Hematopoietic multipotent progenitor cell treated with erythropoietin and hydrocortisone succinate and interleukin-3 and kit ligand, for 8 days (in vitro differentiated cells): ENCODE measurements around the gene OR2G2.

Experiments used
- DNase-seq: peaks from one replicate; pipeline ENCODE4 v3.0.0-alpha.2; 2015

The OR2G2 gene, protein sequence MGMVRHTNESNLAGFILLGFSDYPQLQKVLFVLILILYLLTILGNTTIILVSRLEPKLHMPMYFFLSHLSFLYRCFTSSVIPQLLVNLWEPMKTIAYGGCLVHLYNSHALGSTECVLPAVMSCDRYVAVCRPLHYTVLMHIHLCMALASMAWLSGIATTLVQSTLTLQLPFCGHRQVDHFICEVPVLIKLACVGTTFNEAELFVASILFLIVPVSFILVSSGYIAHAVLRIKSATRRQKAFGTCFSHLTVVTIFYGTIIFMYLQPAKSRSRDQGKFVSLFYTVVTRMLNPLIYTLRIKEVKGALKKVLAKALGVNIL

DNA sequence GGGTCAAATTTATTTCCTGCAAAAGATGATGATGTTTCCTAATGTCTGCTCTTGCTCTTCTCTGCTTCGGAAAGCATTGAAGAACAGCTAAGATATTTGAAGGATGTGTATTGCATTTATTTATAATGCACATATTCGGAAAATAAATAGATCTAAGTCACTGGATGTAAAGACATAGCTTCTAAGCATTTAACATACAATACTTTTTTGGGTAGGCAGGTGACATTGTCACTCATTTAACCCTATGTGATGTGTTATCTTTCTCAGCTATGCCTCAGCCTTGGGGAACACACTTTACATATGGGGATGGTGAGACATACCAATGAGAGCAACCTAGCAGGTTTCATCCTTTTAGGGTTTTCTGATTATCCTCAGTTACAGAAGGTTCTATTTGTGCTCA is at the start of gene OR2G2:
Gene OR2G2 (plus strand): TSS at position 301 of the 400 bp plus-strand sequence. CDS start 0 bp downstream, at position 301.
- DNase-seq, result no peak

DNA sequence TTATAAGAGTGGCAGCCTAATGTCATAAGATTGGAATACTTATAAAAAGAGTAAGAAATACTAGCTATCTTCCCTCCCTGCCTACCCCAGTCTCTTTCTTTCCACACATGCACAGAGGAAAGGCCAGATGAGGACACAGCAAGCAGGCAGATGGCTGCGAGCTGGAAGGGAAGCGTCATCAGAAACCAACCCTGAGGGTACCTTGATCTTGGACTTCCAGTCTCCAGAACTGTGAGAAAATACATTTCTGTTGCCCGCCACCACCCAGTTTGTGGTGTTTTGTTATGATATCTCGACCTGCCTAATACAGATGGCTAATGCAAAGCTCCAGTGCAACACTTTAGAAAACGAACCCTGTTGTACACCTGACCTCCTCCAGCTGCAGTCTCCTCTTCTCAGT is 49.6 kb upstream of the OR2G2 start:
- no peak for DNase-seq

DNA sequence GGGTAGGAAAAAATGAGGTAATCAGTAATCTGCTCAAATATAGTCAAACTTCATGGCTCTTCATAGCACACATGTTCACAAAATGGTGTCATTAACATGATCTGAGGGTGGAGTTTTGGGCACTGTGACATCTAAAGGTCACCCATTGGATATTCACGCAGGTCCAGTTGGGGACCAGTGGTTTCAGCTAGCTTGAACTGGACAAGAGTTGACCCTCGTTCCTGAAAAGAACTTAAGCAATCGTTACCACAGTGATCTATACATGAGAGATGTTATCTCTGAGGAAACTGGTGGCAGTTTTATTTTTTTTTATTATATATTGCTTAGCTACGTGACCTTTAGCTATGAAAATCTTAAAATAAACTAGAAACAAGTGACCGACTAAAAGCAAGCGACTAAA is 48.9 kb upstream of the OR2G2 start:
- DNase-seq, result no peak

DNA sequence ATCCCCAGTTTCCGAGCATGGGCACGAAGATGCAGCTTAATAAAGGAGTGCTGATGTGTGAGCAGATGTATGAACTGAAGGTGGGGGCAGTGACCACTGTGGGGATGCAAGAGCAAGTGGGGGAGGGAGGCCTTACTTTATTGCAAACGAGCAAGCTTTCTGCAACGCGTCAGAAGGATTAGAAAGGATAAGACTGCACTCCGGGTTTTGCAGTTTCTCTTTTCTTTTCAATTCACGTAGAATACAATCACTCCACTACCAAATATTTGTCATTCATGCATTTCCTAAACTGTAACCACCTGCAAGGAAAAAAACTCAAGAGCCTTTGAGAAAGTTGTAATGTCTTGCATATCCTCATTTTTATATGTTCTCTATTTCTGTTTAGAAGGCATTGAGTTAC is 47.6 kb upstream of the OR2G2 start:
- no peak for DNase-seq

DNA sequence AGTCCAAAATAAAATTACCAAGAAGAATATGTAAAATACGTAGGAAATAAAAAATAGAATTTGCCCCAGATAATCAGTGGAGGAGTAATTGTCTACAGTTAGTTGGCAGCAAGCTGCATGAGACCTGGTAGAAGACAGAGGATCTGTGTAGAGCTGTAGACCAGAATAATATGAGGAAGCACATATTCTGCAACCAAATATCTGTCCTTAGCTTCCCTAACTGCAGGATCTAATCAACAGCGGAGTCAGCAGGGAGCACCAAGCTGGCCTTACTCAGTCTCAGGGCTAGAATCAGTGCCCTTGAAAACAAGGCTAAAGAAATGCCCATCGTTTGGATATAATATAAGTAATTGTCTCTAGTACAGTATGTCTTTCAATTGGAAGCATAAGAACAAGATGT is 45.3 kb upstream of the OR2G2 start:
- no peak for DNase-seq

DNA sequence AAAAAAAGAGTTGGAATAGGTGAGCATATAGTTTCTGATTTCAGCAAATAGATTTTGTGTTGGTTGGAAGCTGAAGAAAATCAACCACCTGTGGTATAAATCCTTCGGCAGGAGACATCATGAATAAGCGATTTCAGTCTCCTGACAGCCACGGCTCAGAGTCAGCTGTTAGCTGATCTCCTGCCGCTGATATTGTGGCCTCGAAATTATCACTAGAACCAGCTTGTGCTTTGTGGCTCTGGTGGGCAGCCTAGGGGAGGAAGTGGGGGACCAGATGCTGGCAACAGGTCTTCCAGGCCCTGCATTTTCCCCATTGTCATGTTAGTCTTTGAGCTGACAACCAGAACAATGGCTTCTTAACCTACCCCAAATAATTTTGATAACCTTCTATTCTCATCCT is 40.1 kb upstream of the OR2G2 start:
- DNase-seq, result peak; percentile 97

DNA sequence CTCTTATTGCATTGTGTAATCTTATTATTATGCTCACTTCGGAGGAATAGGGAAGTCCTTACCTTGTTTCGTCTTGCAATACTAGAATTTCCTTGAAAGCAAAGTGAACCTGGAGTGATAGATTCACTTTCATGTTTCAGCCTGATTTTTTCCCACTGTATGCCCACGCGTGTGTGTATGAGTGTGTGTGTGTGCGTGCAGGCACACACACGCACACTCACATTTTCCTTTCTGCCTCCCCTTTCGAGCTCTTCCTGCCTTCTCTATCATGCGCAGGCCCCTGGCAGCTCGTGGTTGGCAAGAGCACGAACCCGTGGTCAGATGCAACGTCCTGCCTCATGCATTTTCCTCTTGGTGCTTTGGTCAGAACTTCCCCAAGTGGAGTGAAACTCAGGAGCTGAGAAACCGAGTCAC is 39.4 kb upstream of the OR2G2 start, which contains the start of gene GCSAML:
Gene GCSAML (plus strand): TSS at position 366 of the 414 bp plus-strand sequence. CDS start 58 bp downstream, outside the sequence.
- peak; percentile 85 for DNase-seq

DNA sequence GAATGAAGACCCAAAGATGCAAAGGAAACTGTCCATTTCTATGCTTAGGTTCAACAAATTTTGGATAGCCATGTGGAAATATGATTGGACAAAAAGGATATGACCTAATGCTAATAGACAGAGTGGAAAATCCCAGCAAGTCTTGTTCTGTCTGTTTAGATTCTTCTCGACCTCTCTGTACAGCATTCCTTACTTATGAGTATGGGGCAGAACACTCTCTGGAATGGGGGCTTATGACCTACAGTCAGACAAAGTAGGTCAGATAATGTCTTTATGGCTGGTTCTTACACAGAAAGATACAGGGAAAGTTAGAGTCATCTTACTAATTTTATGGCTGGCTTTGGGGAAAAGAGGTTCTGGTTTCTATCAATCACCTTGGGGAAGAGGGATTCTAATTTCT is 36.4 kb upstream of the OR2G2 start:
- DNase-seq, result no peak

DNA sequence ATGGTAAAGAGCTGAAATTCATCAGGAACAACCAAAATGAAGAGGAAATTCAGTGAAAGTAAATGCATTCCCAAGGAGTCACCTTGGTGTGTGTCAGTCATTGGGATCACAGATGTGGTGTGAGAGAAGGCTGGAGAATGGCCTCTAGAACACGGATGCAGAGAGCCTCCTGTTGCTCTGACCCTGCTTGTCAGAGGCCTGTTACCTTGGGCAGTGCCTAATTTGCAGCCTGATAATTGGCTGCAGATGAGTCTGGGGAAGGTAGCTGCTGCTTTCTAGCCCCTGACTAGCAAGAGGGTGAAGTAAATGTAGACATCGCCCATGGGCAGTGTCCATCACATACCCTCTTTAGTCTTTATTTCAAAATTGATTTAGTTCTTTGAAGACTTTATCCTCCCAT is 35.9 kb upstream of the OR2G2 start:
- DNase-seq, result no peak

DNA sequence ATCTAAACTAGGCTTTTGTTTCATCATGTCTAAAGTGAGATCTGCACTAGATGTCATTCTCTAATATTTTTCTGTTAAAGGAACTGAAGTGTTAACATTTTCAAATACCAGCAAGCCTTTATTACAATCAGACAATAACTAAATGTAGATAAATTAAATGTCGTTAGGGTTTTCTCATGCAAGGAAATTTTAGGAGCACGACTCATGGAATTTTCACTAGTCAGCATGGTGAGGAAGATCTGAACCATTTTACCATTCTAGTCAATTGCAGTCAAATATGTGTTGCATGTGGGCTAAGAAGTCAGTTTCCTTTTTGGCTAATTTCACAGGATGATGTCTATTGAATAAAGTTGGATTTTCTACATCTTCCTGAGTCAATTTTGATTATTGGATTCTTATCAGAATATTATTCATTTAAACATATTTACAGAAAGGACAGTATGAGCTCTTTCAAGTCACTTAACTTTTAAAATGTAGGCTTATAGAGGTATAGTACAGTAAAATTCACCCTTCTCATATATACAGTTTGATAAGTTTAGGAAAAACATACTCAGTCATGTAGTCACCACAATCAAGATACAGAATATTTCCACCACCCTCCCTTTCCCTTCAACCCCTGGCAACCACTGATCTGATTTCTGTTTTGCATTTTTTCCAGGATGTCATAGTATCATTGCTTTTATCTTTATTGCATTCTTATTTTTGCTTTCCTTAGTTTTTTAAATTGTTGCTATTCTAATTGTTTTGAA is 30.1 kb upstream of the OR2G2 start:
- peak; percentile 45 for DNase-seq

DNA sequence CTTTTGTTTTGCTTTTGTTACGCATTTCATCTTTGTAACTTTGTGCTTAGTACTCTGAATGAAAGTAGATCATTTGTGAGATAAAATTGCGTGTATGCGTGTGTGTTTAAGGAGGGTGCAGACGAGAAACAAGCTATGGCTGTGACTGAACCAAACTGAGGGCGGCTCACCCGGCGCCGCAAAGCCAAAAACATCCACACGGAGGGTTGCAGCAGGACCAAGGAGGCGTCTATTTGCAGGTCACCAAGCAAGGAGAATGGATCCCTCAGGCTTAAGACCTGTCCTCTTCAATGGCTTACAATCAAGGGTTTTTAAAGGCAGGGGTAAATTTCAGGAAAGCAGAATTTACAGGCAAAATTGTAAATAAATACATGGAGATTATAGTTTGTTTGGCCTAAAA is 26.4 kb upstream of the OR2G2 start:
- no peak for DNase-seq

DNA sequence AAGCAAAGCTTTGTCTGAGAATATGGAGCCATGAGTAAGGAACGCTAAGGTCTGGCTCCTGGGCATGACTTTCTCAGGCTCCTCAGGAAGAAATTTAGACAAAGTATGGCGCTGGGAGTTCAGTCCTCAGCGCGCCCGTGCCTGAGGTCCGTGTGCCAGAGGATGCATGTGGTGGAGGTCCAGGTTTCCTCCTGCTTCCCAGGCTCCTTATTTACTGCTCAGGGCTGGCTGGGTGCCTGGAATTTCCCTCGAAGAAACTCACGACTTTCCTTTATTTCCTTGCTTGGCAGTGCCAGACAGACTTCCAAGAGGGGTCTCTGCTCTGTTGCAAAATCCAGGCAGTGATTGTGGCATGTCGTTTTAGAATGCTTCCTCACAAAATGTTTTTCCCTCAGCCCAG is 26.0 kb upstream of the OR2G2 start:
- no peak for DNase-seq

DNA sequence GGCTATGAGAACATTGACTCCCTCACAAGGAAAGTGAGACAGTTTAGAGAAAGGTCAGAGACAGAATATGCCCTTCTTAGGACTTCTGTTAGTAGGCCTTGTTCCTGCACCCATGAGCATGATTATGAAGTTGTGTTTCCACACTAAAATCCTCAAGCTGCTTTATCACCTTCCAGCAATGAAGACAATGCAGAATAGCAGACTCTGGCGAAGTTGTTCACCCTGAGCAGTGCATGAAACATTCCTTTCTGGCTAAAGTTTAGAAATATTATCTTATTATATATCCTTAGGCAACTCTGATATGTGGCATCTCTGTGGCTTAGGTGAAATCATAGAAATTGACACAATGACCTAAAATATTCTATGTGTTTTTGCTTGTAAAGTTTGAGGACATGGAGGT is 13.9 kb upstream of the OR2G2 start:
- DNase-seq, result no peak

DNA sequence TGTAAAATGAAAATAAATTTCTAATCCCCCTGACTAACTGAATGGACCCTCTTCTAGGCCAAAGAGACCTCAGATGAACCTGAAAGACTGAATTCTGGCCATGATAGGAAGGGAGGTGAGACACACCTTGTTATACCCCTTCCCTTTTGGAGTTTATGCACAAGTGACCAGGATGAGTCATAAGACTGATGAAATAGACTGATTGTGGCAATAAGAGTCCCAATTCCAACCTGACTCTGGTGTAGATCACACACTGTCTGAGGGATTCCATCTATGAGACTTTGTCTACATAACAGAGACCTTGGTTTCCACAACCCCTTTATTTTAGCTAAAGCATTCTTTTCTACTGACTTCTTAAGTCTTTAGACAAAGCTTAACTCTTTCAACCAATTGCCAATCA is 13.5 kb upstream of the OR2G2 start:
- DNase-seq, result no peak

DNA sequence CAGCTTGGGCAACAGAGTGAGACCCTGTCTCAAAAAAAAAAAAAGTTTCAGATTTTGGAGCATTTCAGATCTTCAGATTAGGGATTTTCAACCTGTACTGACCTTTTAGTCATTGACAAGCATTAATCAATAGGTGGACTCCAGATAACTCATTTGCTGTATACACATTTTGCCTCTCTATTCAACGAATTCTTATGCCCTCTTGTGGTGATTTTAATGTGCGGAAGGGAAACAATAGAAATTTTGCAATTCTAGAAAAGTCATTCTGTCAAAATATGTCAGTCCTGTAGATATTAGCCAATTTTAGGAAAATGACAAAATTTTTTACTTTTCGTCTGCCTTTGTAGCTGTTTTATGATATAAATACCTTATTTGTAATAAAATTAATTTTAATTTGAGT is 11.6 kb upstream of the OR2G2 start:
- DNase-seq, result peak; percentile 71

DNA sequence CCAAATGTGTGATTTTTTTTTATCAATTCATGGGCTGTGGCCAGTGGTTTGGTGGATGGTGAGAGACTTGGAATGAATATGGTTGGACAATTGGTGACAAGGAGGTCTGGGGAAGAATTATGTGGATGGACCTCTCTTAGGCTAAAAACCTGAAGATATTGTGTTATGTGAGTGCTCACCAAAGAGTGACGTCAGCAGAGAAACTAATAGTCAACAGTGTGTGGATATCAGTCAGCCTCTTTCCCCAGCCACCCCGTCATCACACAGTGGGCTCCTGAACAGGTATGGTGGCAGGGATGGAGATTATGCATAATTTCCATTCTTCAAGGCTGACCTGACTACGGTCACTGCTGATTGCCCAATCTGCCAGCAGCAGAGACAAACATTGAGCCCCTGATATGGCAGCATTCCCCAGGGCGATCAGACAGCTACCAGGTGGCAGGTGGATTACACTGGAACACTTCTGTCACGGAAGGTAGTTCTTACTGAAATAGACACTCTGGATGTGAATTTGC is 9.2 kb upstream of the OR2G2 start:
- no peak for DNase-seq

DNA sequence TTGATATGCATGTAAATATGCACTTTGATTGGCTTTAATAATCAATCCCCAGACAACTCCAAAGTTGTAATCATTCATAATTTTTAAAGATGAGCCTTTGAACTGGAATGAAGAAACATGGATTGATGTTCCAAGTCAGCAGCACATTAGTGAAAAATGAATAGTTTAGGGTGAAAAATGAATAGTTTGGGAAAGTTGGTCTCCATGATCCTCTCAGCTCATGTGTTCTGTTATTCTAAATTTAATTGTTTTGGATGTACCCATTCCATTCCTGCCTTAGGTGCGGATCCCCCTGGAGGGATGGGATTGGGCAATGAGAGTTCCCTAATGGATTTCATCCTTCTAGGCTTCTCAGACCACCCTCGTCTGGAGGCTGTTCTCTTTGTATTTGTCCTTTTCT is 17.1 kb downstream of the OR2G2 start, which contains the start of gene OR2G3:
Gene OR2G3 (plus strand): TSS at position 301 of the 400 bp plus-strand sequence. CDS start 0 bp downstream, at position 301.
- no peak for DNase-seq

DNA sequence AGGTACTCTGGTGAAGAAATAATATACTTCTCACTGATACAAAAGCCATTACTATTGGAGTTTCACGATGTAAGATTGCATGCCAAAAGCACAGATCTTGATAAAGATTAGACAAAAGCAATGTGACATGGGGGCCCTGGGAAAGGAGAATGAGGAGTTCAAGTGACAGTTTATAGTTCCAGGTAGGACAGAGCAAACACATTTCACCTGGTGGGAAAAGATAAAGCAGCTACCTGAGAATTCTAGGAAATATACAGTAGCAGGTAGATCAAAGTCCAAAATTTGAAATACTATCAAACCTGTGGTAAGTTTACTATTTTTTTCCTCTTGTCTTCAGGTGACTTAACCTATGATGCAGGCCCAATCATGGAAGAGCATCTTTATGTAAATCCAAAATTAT is 25.2 kb downstream of the OR2G2 start:
- no peak for DNase-seq

DNA sequence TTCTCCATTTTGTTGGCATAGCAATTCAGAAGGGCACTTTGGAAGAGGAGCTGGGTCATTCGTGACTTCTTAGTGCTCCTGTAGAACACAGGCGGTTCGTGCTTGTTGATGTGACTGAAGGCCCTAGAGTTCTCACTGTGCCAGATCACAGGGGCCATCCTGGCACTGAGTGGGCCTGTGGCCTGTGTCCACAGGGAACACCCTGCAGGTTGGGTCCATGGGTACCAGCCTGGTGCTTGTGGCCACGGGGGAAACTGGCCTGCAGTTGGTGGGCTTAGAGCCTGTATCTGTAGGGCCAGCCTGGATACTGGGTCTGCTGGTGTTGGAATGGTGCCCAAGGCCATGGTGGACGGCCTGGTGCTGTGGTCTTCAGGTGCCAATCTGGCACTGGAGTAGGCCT is 26.5 kb downstream of the OR2G2 start:
- no peak for DNase-seq

DNA sequence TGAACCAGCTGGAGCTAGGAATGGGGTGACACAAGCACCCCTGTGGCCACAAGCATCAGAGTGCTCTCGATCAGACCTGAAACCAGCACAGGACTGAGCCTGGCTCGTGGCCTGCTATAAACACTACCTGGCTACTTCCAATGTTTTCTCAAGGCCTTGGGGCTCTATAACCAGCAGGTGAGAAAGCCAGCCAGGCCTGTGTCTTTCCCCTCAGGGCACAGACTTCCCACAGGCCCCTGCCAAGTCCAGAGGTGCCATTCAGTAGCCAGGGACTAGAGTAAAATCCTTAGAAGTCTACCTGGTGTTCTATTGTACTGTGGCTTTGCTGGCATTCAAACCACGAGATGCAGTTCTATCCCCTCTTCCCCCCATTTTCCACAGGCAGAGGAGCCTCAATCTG is 39.8 kb downstream of the OR2G2 start:
- no peak for DNase-seq

DNA sequence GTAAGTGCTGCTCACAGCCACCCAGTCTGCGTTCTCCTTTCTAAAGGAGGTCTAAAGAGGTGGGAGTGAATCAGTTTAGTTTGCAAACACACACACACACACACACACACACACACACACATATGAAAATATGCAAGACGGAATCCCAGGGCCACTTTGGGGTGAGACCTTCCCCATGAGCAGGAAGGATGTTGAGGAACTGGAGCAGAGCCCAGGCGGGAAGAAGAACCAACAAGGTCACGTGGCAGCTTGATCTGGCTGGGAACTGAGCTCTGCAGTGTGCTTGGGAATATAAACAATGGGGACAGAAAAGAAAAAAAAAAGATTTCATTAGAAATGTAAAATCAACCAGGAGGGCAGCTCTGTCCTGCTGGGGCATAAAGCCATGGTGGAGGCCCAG is 49.9 kb downstream of the OR2G2 start:
- no peak for DNase-seq

DNA sequence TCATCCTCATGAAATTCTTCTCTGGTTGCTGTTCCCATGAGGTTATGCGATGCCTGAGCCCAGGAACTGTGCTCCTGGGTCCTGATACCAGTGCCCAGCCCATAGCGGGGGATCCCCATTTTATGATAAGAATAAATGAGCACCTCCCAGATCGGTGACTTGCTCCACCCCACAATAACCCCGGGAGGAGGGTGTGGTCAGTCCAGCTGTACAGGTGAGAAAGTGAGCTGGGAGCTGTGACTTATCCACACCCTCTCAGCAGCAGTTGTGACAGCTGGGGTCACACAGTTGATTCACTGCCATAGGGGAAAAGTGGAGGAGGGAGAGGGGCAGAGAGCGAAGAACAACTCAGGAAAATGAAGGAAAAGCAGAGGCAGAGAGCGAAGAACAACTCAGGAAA is 50.6 kb downstream of the OR2G2 start:
- DNase-seq, result peak; percentile 4
